GM18861 (cell line): ENCODE measurements around the gene CEBPZOS.
"Not testable (repeated sequence)": the region's sequence is repeated elsewhere in the genome, so short reads cannot be mapped to it uniquely, and the experiment has no call there.

Experiments used
- ATAC-seq: cut with Tn5 transposase; IDR thresholded peaks from one replicate; pipeline ENCODE4 v1.9.1; 2021; ENCODE audit not compliant: unreplicated experiment

Gene CEBPZOS

GRCh38 chr2:37190290-37190689, 6.0 kb upstream of the CEBPZOS start:
- ATAC-seq: no peak

DNA sequence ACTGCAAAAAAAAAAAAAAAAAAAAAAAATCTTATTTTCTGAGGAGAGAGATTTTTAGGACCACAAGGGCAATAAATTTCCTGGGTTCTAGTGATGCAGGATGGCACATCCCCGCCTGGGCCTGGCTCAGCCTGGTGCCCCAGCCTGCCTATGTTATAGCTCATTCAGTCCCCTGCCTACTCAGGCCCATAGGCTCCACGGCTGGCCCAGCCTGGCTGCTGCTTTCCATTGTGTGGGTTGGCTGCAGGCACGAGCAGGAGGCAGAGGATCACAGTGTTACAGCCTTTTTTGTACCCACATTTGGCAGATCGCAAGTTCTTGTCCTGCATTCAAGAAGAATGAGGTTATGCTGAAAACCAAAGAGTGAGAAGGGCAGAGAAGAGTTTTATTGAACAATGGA, 5.0 kb upstream of the CEBPZOS start:
- ATAC-seq: no peak

DNA sequence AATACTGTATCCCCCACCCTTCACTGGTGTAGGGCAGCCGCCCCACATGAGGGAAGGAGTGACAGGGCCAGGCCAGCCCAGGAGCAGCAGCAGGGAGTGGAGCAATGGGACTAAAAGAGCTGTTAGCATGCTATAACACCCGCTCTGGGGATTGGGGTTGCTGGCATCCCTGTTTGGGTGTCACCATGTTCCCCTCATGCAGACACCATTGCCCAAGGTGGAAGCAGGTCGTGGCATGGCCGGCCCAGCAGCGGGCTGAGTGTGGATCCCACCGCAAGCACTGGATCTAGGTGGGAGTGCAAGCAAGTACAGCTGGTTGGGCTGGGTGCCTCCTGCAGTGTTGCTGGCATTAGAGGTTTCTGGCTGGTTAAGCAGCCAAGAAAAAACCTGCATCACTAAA, 4.5 kb upstream of the CEBPZOS start:
- no peak for ATAC-seq

DNA sequence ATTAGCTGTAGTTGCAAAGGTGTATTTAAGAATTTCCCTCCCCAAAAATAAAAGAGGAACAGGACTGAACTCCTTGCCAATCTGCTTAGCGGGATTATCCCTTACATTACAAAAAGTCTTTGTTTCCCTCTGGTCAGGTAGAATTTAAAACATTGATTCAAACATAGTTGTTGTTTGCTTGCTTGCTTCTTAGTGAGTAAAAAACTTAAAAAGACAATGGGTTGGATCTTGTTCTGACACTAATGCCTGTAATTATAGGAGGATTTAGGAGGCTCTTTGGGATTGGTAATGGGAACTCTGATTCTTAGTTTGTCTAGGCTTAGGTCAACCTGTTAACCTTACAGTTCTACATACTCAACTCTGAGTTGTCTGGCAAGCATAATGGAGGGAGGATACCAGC, 3.7 kb upstream of the CEBPZOS start:
- ATAC-seq: no peak

DNA sequence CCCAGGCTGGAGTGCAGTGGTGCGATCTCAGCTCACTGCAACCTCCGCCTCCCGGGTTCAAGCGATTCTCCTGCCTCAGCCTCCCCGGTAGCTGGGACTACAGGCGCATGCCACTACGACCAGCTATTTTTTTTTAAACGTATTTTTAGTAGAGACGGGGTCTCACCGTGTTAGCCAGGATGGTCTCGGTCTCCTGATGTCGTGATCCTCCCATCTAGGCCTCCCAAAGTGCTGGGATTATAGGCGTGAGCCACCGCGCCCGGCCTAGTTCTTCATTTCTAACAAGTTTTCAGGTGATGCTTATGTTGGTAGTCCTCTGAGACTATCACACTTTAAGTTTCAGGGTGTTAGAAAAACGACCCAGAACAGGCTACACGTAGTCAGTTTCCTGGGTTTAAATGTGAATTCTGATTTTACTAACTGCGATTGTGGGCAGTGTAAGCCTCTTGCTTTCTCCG, 405 bp upstream of the CEBPZOS start:
- ATAC-seq: not testable (repeated sequence)

GRCh38 chr2:37198681-37199065, 2.4 kb downstream of the CEBPZOS start:
- no peak for ATAC-seq

DNA sequence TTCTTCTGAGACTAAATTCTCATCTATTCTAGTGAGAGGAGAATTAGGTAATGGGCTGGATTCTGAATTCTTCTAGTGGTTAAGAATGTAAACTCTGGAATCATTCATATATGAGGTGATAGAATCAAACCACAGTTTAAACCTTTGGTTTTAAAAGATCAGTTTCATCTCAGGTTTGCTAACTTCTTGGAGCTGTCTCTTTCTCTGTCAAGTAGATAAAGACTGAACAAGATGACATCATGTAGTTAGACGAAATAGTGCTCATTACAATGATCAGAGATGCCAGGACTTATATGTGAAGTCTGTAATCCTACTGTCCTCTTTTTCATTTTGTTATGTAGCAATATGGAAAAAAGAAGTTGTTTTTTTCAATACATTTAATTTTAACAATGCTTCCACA, 4.9 kb downstream of the CEBPZOS start:
- ATAC-seq: no peak

GRCh38 chr2:37201766-37202165, 5.5 kb downstream of the CEBPZOS start:
- ATAC-seq: no peak

DNA sequence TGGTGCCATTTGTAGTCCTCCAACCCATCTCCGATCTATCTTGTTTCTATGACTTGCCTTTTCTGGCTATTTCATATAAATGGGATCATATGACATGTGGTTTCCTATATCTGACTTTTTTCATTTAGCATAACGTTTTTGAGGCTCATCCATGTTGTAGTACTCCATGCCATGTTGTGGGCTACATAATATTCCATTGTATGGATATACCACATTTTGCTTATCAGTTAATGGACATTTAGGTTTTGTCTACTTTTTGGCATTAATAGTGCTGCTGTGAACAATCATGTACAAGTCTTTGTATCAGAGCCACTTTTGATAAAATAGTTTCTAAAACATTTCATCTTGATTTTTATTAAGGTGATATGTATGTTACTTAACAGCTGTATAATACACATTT, 7.4 kb downstream of the CEBPZOS start:
- ATAC-seq: no peak

DNA sequence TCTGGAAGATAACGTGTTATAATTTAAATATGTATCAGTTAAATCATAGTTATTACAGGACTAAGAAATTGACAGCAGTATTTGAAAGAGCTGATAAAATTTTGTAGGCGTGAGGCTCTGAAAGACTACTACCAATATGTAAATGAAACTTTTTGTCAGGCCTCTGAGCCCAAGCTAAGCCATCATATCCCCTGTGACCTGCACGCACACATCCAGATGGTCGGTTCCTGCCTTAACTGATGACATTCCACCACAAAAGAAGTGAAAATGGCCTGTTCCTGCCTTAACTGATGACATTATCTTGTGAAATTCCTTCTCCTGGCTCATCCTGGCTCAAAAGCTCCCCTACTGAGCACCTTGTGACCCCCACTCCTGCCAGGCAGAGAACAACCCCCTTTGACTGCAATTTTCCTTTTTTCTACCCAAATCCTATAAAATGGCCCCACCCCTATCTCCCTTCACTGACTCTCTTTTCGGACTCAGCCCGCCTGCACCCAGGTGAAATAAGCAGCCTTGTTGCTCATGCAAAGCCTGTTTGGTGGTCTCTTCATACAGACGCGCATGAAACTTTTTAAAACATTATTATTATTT, 8.9 kb downstream of the CEBPZOS start:
- ATAC-seq: not testable (repeated sequence)

GRCh38 chr2:37205689-37206341, 9.5 kb downstream of the CEBPZOS start:
- ATAC-seq: no peak

GRCh38 chr2:37206760-37207159, 10.5 kb downstream of the CEBPZOS start:
- not testable (repeated sequence) for ATAC-seq

DNA sequence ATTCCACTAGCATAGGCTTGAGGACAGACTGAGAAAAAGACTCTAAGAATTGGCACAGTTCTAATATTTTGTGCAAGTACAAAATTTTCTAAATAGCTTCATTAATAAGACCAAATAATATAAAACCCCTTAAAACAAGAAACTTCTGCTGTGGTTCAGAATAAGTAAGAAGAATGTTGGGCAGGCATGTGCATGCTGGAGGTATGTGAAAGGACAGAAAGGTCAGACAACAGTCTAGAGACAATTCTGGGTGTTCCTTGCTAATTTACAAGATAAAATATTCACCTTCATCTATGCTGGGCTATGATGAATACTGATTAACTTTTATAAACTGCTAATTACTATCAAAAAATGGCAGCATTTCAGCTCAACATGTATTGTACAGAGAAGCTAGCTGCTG, 14.9 kb downstream of the CEBPZOS start:
- no peak for ATAC-seq

DNA sequence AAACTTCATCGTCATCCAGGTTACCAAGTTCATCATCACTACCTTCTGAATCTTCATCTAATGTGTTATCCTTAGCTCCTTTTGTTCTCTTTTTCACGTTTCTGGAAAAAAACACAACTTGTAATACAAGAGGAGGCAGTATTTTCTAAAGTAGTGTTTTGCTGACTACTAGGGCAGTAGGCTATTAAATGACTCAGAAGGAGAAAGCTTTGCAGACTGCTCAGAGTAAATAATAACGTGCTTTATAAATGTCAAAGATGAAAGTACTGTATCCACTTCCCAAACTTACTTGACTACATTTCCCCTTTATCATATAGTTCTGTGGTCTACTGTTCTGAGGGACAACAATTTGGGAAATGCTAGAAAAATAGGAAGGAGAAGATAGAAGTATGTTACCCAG, 15.6 kb downstream of the CEBPZOS start:
- ATAC-seq: no peak

GRCh38 chr2:37215250-37215649, 19.0 kb downstream of the CEBPZOS start:
- ATAC-seq: no peak

GRCh38 chr2:37219046-37219445, 22.8 kb downstream of the CEBPZOS start:
- no peak for ATAC-seq

GRCh38 chr2:37223131-37223530, 26.8 kb downstream of the CEBPZOS start:
- no peak for ATAC-seq

DNA sequence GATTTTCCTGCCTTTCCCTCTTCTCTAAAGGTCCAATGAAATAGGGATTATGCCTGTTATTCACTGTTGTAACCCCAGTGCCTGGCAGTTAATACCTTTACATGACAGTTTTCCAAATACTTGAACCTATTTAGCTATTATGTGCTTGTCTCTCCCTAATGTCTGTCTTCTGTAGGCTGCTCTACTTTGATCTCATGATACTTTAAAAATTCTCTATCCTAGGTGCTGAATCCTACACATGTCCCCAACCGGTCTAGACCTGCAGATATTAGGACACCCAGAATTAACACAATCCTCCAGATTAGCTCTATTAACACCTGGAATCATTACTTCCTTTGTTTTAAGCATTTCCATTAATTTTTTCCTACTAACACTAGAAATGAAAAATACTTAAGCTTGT, 27.8 kb downstream of the CEBPZOS start:
- ATAC-seq: no peak

- ATAC-seq: not testable (repeated sequence)
These were observed 28.8 kb downstream of the CEBPZOS start for GRCh38 chr2:37225129-37225528.

DNA sequence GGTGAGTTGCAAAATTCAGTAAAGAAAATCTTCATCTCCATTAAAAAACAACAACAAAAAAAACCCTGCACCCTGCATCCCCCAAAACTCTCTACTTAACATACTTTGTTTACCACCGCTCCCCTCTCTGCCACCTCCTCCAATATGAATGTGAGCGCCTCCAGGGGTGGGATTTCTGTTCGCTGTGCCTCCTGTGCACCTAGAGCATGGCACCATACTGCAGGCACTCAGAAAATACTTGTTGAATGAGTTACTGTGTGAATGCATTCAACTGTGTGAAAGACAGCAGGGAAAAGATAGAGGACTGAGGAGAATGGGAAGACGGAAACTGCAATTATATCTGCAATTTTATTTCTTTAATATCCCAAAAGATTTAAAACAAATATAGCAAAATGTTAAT, 30.6 kb downstream of the CEBPZOS start:
- no peak for ATAC-seq

DNA sequence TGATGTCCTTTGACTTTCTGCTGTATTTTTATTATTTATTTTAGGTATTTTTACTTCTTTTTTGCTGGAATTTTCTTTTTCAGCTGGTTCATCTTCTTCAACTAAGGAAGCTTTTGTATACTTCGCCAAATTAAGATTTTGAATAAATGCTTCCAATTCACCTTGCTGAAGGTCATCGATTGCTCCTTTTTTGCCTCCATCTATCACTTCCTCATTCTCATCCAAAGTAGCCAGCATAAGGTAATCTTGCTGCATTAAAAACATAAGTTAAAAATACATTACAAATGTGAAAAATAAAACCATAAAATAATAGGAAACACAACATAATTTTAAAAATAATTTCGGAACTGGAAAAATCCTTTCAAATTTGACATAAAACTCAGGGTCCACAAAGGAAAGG, 32.5 kb downstream of the CEBPZOS start:
- ATAC-seq: no peak

DNA sequence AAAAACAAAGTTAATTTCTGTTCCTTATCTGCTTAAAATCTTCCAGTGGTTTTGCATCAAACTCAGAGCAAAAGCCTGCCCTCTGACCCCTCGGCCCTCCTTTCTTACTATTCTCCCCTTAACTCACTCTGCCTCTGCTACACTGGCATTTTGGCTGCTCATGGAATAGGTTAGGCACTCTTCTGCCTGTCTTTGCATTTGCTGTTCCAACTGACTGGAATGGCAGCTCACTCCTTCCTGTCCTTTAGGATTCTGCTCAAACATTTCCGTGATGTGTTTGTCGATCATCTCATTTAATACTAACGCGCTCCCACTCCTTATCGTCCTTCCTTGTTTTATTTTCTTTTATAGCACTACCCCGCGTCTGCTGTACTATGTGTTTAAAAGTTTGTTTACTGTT, 34.3 kb downstream of the CEBPZOS start:
- ATAC-seq: no peak
